ENCODE data around the gene GRHL3.

Gene GRHL3

GRCh38 chr1:24380508-24380907 lies 61.4 kb downstream of the GRHL3 start:
- H3K4me3 ChIP-seq (ENCODE audit: low read length) = no peak overlapping the region
- no peak for DNase-seq (ENCODE audit: low read depth)
- TF ChIP-seq CTCF (conservative IDR thresholded peaks at IDR 0.05; ENCODE audit: low read depth, low read length) = no peak

DNA sequence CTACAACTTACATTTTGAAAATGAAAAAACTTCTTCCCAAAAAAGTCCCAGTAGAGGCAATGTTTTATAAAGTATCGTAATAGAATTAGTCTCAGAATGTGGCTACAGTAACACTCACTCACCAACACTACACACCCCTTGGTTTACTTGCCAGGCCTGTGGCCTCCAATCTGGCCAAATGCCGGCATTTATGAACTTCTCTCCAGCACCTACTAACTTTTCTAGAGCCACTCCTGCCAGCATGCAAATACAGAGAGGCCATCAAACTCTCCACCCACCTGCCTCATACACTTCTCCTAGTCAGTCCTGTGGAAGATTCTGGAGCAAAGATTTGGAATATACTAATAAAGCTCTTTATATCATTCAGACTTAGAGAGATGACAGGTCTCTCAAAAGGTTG lies 62.1 kb downstream of the GRHL3 start:
- DNase-seq (ENCODE audit: low read depth) = no peak
- TF ChIP-seq CTCF (conservative IDR thresholded peaks at IDR 0.05; ENCODE audit: low read depth, low read length) = no peak

DNA sequence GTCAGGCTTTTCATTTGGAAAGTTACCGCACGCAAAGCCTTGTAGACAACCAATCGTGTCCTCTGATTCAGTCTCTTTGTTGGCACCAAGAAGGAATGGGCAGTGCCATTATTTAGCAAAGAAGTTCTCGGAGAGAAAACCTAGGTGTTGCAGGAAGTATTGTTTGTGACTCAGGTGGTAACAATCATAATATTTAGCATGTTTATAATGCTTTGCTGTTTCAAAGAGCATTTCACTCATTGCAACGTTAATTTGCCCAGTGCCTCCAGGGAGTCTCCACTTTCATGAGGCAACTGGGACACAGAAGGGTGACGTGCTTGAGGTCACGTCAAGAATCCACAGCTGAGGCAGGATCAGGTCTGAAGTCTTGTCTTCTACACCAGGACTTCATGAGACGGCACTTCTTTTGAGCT lies 63.0 kb downstream of the GRHL3 start:
- no peak for DNase-seq (ENCODE audit: low read depth)
- TF ChIP-seq CTCF (conservative IDR thresholded peaks at IDR 0.05; ENCODE audit: low read depth, low read length) = no peak
- no peak overlapping the region for H3K4me3 ChIP-seq (ENCODE audit: low read length)

More for the DNA sequence above, 62.1 kb downstream of the GRHL3 start:
- H3K4me3 ChIP-seq (ENCODE audit: low read length) = no peak overlapping the region

DNA sequence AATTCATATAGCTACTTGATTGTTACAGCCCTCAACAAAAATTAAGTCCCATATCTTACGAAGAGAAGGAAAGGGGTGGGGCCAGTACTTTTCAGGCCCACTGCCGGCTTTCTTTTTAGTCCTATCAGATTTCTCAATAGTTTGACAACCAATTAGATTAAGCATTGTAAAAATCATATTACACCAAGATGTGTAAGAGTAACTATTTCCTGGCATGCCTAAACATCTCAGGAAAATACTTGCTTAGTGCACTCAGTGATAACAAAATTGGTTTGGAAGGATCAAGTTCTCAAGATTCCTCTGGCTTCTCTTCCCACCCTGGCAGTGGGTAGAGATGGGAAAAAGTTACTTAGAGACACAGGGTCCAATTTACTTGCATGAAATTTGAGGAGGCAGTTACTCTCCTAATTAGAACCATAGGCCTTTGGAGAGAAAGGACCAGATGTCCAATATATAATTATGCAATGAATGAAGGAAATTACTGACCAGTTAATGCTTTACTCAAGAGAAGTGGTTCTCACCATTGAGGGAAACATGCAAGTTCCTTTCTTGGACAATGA lies 64.3 kb downstream of the GRHL3 start:
- no peak overlapping the region for H3K4me3 ChIP-seq (ENCODE audit: low read length)
- no peak for DNase-seq (ENCODE audit: low read depth)
- no peak for TF ChIP-seq CTCF (conservative IDR thresholded peaks at IDR 0.05; ENCODE audit: low read depth, low read length)

DNA sequence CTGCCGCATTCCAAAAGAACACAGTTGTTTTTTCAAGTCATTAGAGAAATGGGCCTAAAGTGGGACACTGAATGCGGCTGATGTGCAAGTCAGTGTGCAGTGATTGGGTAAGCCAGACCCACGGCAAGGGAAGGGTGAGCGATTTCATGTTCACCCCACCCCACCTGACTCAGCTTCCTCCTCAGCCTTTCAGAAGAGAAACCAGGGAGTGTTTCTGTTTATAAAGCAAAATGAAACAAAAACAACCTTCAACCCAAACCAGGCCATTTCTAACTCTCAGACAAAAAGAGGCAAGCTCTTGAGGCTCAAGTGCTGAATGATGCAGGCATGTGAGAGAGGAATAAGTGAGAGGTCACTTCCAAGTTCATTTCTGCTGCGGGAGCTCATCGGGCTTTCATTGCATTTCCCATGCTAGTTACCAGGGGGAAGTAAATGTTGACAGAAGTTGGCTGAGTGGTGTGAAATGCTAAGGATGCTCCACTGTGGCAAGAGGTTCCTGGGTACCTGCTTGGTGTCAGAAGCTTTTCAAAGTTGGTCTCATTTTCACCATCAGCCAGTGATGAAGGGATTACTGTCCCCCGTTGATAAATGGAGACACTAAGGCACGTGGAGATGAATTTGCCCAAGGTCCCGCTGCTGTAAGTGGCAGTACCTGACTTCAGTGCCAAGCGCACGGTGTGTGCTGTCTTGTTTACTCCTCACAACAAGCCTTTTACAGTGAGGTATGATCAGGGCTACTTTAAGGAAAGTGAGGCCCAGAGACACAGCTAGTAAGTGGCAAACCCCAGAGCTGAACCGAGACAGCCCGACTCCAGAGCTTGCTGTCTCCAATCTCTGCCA lies 65.3 kb downstream of the GRHL3 start:
- TF ChIP-seq CTCF (conservative IDR thresholded peaks at IDR 0.05; ENCODE audit: low read depth, low read length) = no peak
- H3K4me3 ChIP-seq (ENCODE audit: low read length) = no peak overlapping the region
- no peak for DNase-seq (ENCODE audit: low read depth)

- no peak overlapping the region for H3K4me3 ChIP-seq (ENCODE audit: low read length)
- TF ChIP-seq CTCF (conservative IDR thresholded peaks at IDR 0.05; ENCODE audit: low read depth, low read length) = peak; percentile 55
- DNase-seq (ENCODE audit: low read depth) = no peak
These were observed 66.2 kb downstream of the GRHL3 start for GRCh38 chr1:24385160-24385940.

Data from retinal pigment epithelial cell (primary cell).